GM20000 (cell line): ENCODE data around the gene PTPN6.
A peak's percentile ranks its signal among the peaks of the same experiment; 100 is the strongest.

Source experiments
- DNase-seq: peaks from one replicate; pipeline ENCODE4 v3.0.0; 2012; ENCODE audit warnings: low spot score
- CTCF ChIP-seq: IDR thresholded peaks from 2 replicates; pipeline ENCODE4 v1.5.1; 2012; ENCODE audit warnings: mild to moderate bottlenecking, control low read depth; ENCODE audit errors: extremely low read depth, missing control alignments

PTPN6 gene

GRCh38 chr12:6964605-6965025, 13.5 kb downstream of the PTPN6 start:
- no peak for TF ChIP-seq CTCF

DNA sequence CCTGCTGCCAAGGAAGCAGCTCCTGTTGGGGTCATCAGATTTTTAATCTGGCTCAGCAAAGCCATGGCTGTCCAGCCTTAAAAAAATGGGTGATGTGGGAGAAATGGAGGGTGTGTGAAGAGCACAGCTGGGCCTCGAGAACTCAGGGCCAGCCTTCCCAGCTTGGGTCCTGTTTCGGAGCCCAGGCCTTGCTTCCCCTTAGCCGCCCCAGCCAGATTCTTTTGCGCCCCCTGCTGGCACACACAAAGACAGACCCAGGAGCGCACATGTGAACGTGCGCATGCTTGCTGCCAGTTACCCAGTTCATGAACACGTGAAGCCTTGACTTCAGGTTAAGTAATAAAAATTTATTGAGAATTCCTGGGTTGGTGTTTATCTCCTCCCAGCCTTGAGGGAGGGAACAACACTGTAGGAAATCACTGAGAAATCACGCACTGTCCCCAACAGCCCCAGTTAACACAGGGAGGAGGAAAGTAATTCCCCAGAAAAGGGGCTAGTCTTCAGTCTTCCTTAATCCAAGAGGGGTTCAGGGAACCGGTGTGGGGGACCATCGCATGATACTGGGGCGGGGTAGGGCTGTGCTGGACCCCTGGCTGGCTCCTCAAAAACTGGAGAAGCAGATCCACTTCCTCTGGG, 14.0 kb downstream of the PTPN6 start:
- peak; percentile 91 for TF ChIP-seq CTCF

More at GRCh38 chr12:6964605-6965025, 13.5 kb downstream of the PTPN6 start:
- DNase-seq, result no peak

GRCh38 chr12:6965714-6966113, 14.6 kb downstream of the PTPN6 start:
- no peak for DNase-seq
- no peak for TF ChIP-seq CTCF

More for the DNA sequence above, 14.0 kb downstream of the PTPN6 start:
- peak; percentile 82 for DNase-seq

DNA sequence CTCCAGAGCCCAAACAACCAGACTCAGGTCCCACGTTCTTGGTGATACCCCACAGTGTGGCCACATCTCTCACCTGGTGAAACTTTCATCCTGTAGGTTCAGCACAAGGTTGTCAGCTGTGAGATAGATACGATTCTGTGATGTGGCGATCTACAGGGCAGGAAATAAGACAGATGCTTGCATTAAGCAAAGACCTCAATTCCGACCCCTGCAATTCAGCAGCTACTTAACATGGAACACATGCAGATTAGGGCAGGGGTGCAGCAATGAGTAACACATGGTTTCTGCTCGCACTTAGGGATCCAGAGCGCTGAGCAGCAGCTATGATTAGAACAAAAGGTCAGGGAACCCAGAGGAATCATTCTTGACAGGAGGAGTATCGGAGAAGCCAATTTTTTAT, 15.2 kb downstream of the PTPN6 start:
- DNase-seq, result no peak
- TF ChIP-seq CTCF, result no peak

DNA sequence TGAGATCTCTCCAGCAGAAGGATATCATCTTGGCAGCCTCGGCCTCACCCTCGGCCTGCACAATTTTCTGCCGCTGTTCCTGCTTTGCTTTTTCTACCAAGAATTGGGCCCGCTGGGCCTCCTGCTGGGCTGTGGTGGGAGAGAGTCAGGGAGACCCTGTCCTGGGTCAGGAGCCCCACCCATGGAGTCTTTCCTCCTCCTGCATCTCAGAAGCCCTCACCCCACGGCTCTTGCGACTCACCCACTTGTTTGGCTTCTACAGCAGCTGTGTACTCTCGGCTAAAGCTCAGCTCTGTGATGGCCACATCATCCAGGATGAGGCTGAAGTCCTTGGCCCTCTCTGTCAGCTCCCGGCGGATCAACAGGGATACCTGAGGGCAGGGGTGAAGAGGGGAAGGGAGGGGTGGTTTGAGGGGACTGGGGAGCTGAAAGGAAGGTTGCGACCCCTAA, 16.5 kb downstream of the PTPN6 start:
- no peak for DNase-seq
- TF ChIP-seq CTCF, result no peak

DNA sequence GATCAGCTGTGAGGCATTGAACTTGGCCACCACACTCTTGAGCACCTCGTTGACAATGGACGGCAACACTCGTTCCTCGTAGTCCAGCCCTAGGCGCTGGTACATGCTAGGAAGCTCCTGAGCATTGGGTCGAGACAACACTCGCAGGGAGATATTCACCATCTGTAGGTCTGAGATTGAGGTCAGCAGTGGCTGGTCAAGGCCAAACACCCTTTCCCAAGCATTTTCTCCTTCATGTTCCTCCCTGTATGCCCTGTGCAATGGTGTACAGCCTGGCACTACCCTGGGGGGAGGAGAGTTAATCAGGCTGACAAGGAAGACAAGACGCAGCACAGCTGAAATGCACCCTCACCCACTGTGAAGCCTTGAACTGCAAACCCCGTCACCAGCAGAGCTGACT, 17.3 kb downstream of the PTPN6 start:
- no peak for TF ChIP-seq CTCF
- DNase-seq, result no peak

DNA sequence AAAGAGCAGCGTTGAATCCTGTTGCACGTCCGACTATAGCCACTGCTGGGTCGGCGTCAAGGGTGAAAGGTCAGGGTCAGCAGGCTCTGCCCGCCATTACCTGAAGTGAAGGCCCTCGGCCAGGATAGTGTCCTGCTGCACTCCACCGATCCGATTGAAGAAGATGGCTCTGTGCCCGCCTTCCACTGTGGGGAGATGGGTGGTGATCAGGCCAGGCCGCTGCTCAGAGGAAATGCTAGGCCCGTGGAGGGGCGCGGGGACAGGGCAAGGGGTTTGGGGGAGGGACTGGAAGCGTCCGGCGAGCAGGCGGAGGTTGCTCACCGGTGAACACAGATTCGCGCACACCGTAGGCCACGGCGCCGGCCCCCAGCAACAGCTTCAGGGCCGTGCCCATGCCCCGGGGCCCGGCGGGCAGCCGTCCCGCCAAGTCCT, 19.0 kb downstream of the PTPN6 start:
- no peak for TF ChIP-seq CTCF
- peak; percentile 8 for DNase-seq
